ENCODE measurements around the gene RTKN2. TPM values are rescaled to one million over a fixed set of nuclear protein-coding genes. Genes with fewer than 3 reads are reported as not detected.
"Not testable (repeated sequence)": the region's sequence is repeated elsewhere in the genome, so short reads cannot be mapped to it uniquely, and the experiment has no call there.

Gene RTKN2
- total RNA-seq, 1 donor from 2014 or later, result 27.5 TPM

- H3K27ac Mint-ChIP-seq (ENCODE audit: unreplicated experiment), result no peak overlapping the region
- no peak for DNase-seq (ENCODE audit: low read depth, low spot score)
- peaks cover 17% of the 10 kb centered on the region for H3K4me1 Mint-ChIP-seq
- no peak overlapping the region for H3K4me3 Mint-ChIP-seq
- TF ChIP-seq CTCF (conservative IDR thresholded peaks at IDR 0.05), result peak; percentile 47
- H3K36me3 Mint-ChIP-seq (ENCODE audit: low read depth), result peaks cover 4% of the 10 kb centered on the region
- H3K27me3 Mint-ChIP-seq (ENCODE audit: low read depth), result no peaks in the 10 kb centered on the region
- H3K9me3 Mint-ChIP-seq, result no peaks in the 10 kb centered on the region
These were observed 20.2 kb downstream of the RTKN2 start for GRCh38 chr10:62248465-62248864.

GRCh38 chr10:62244785-62245467 is 23.7 kb downstream of the RTKN2 start:
- DNase-seq (ENCODE audit: low read depth, low spot score), result no peak
- TF ChIP-seq CTCF (conservative IDR thresholded peaks at IDR 0.05), result peak; percentile 92
- Mint-ChIP-seq H3K4me3 (no peak overlapping the region), H3K36me3 (ENCODE audit: low read depth) (peaks cover 5% of the 10 kb centered on the region), H3K9me3 (no peaks in the 10 kb centered on the region), H3K27me3 (ENCODE audit: low read depth) (no peaks in the 10 kb centered on the region), H3K4me1 (peaks cover 14% of the 10 kb centered on the region), H3K27ac (ENCODE audit: unreplicated experiment) (no peak overlapping the region)

GRCh38 chr10:62244088-62244487 is 24.6 kb downstream of the RTKN2 start:
- Mint-ChIP-seq H3K4me3 (no peak overlapping the region), H3K9me3 (no peaks in the 10 kb centered on the region), H3K4me1 (peaks cover 6% of the 10 kb centered on the region), H3K27me3 (ENCODE audit: low read depth) (no peaks in the 10 kb centered on the region), H3K36me3 (ENCODE audit: low read depth) (peaks cover 5% of the 10 kb centered on the region), H3K27ac (ENCODE audit: unreplicated experiment) (no peak overlapping the region)
- DNase-seq (ENCODE audit: low read depth, low spot score), result no peak
- no peak for TF ChIP-seq CTCF (conservative IDR thresholded peaks at IDR 0.05)

GRCh38 chr10:62243647-62243997 is 25.0 kb downstream of the RTKN2 start:
- Mint-ChIP-seq H3K27ac (ENCODE audit: unreplicated experiment) (no peak overlapping the region), H3K4me3 (no peak overlapping the region), H3K27me3 (ENCODE audit: low read depth) (no peaks in the 10 kb centered on the region), H3K9me3 (no peaks in the 10 kb centered on the region), H3K36me3 (ENCODE audit: low read depth) (peaks cover 5% of the 10 kb centered on the region), H3K4me1 (peaks cover 4% of the 10 kb centered on the region)
- no peak for TF ChIP-seq CTCF (conservative IDR thresholded peaks at IDR 0.05)
- no peak for DNase-seq (ENCODE audit: low read depth, low spot score)

- H3K4me1 Mint-ChIP-seq; H3K27ac Mint-ChIP-seq (ENCODE audit: unreplicated experiment); H3K36me3 Mint-ChIP-seq (ENCODE audit: low read depth); H3K4me3 Mint-ChIP-seq; H3K9me3 Mint-ChIP-seq; DNase-seq (ENCODE audit: low read depth, low spot score); H3K27me3 Mint-ChIP-seq (ENCODE audit: low read depth): not testable (repeated sequence)
These were observed 25.5 kb downstream of the RTKN2 start for GRCh38 chr10:62242965-62243646.

GRCh38 chr10:62241521-62241920 is 27.1 kb downstream of the RTKN2 start:
- H3K4me1 Mint-ChIP-seq; H3K27ac Mint-ChIP-seq (ENCODE audit: unreplicated experiment); H3K9me3 Mint-ChIP-seq; H3K4me3 Mint-ChIP-seq; DNase-seq (ENCODE audit: low read depth, low spot score); H3K36me3 Mint-ChIP-seq (ENCODE audit: low read depth); H3K27me3 Mint-ChIP-seq (ENCODE audit: low read depth): not testable (repeated sequence)

Measured in neural crest cell (in vitro differentiated cells).